ENCODE measurements around the gene ANKRD50. TPM values are rescaled to one million over a fixed set of nuclear protein-coding genes. Genes with fewer than 3 reads are reported as not detected.
A peak's percentile ranks its signal among the peaks of the same experiment; 100 is the strongest.

ANKRD50 gene
- total RNA-seq: under 1 TPM; 0.10 to 0.13 TPM

GRCh38 chr4:124712372-124713184, at the start of gene ANKRD50:
ANKRD50 (minus strand) TSS chr4:124712732; CDS start chr4:124710511, 2,221 bp downstream.
- Mint-ChIP-seq H3K4me1 (ENCODE audit: low read depth) (peaks cover 8% of the 10 kb centered on the region), H3K9me3 (ENCODE audit: insufficient read depth) (no peaks in the 10 kb centered on the region), H3K27me3 (ENCODE audit: low read depth) (peaks cover 10% of the 10 kb centered on the region), H3K36me3 (ENCODE audit: low read depth) (no peaks in the 10 kb centered on the region), H3K27ac (peak within 1 kb of the TSS; percentile 34), H3K4me3 (peak within 1 kb of the TSS; percentile 79)
- ATAC-seq (peak; percentile 84), DNase-seq (peak; percentile 67)
- CTCF ChIA-PET: no interaction called here
- POLR2A ChIA-PET: no interaction called here

- no peak for ATAC-seq
- H3K4me3 Mint-ChIP-seq: no peak overlapping the region
- CTCF ChIA-PET: no interaction called here
- no peak for DNase-seq
- no peaks in the 10 kb centered on the region for H3K36me3 Mint-ChIP-seq (ENCODE audit: low read depth)
- H3K4me1 Mint-ChIP-seq (ENCODE audit: low read depth): no peaks in the 10 kb centered on the region
- H3K9me3 Mint-ChIP-seq (ENCODE audit: insufficient read depth): no peaks in the 10 kb centered on the region
- POLR2A ChIA-PET: no interaction called here
- no peaks in the 10 kb centered on the region for H3K27me3 Mint-ChIP-seq (ENCODE audit: low read depth)
- no peak overlapping the region for H3K27ac Mint-ChIP-seq
Observed at GRCh38 chr4:124757126-124757525, 44.6 kb upstream of the ANKRD50 start.

GRCh38 chr4:124754681-124755080, 42.1 kb upstream of the ANKRD50 start:
- DNase-seq (no peak), ATAC-seq (no peak)
- Mint-ChIP-seq H3K9me3 (ENCODE audit: insufficient read depth) (no peaks in the 10 kb centered on the region), H3K4me3 (no peak overlapping the region), H3K27ac (no peak overlapping the region), H3K4me1 (ENCODE audit: low read depth) (no peaks in the 10 kb centered on the region), H3K27me3 (ENCODE audit: low read depth) (no peaks in the 10 kb centered on the region), H3K36me3 (ENCODE audit: low read depth) (no peaks in the 10 kb centered on the region)
- ChIA-PET POLR2A (no interaction called here), CTCF (no interaction called here)

GRCh38 chr4:124753941-124754581, 41.5 kb upstream of the ANKRD50 start:
- no peak overlapping the region for H3K27ac Mint-ChIP-seq
- H3K36me3 Mint-ChIP-seq (ENCODE audit: low read depth): no peaks in the 10 kb centered on the region
- POLR2A ChIA-PET: no interaction called here
- no peaks in the 10 kb centered on the region for H3K27me3 Mint-ChIP-seq (ENCODE audit: low read depth)
- H3K4me3 Mint-ChIP-seq: no peak overlapping the region
- H3K9me3 Mint-ChIP-seq (ENCODE audit: insufficient read depth): no peaks in the 10 kb centered on the region
- CTCF ChIA-PET: no interaction called here
- DNase-seq (no peak), ATAC-seq (no peak)
- H3K4me1 Mint-ChIP-seq (ENCODE audit: low read depth): no peaks in the 10 kb centered on the region

GRCh38 chr4:124749421-124749820, 36.9 kb upstream of the ANKRD50 start:
- Mint-ChIP-seq H3K9me3 (ENCODE audit: insufficient read depth) (no peaks in the 10 kb centered on the region), H3K4me1 (ENCODE audit: low read depth) (no peaks in the 10 kb centered on the region), H3K4me3 (no peak overlapping the region), H3K27me3 (ENCODE audit: low read depth) (no peaks in the 10 kb centered on the region), H3K27ac (no peak overlapping the region), H3K36me3 (ENCODE audit: low read depth) (no peaks in the 10 kb centered on the region)
- CTCF ChIA-PET: no interaction called here
- no peak for ATAC-seq
- DNase-seq: no peak
- POLR2A ChIA-PET: no interaction called here

GRCh38 chr4:124748965-124749364, 36.4 kb upstream of the ANKRD50 start:
- ChIA-PET POLR2A (no interaction called here), CTCF (no interaction called here)
- Mint-ChIP-seq H3K27me3 (ENCODE audit: low read depth) (no peaks in the 10 kb centered on the region), H3K36me3 (ENCODE audit: low read depth) (no peaks in the 10 kb centered on the region), H3K27ac (no peak overlapping the region), H3K4me1 (ENCODE audit: low read depth) (no peaks in the 10 kb centered on the region), H3K9me3 (ENCODE audit: insufficient read depth) (no peaks in the 10 kb centered on the region), H3K4me3 (no peak overlapping the region)
- no peak for DNase-seq
- no peak for ATAC-seq

GRCh38 chr4:124745985-124746801, 33.7 kb upstream of the ANKRD50 start:
- H3K4me1 Mint-ChIP-seq (ENCODE audit: low read depth): no peaks in the 10 kb centered on the region
- no peak overlapping the region for H3K27ac Mint-ChIP-seq
- DNase-seq (no peak), ATAC-seq (no peak)
- no peaks in the 10 kb centered on the region for H3K36me3 Mint-ChIP-seq (ENCODE audit: low read depth)
- POLR2A ChIA-PET: no interaction called here
- no peak overlapping the region for H3K4me3 Mint-ChIP-seq
- H3K27me3 Mint-ChIP-seq (ENCODE audit: low read depth): no peaks in the 10 kb centered on the region
- no peaks in the 10 kb centered on the region for H3K9me3 Mint-ChIP-seq (ENCODE audit: insufficient read depth)
- CTCF ChIA-PET: no interaction called here

- ChIA-PET CTCF (no interaction called here), POLR2A (no interaction called here)
- no peak overlapping the region for H3K27ac Mint-ChIP-seq
- H3K9me3 Mint-ChIP-seq (ENCODE audit: insufficient read depth): no peaks in the 10 kb centered on the region
- no peaks in the 10 kb centered on the region for H3K36me3 Mint-ChIP-seq (ENCODE audit: low read depth)
- DNase-seq (no peak), ATAC-seq (no peak)
- H3K27me3 Mint-ChIP-seq (ENCODE audit: low read depth): no peaks in the 10 kb centered on the region
- no peaks in the 10 kb centered on the region for H3K4me1 Mint-ChIP-seq (ENCODE audit: low read depth)
- no peak overlapping the region for H3K4me3 Mint-ChIP-seq
Observed at GRCh38 chr4:124743711-124744110, 31.2 kb upstream of the ANKRD50 start.

GRCh38 chr4:124740501-124740900, 28.0 kb upstream of the ANKRD50 start:
- H3K4me1 Mint-ChIP-seq (ENCODE audit: low read depth): no peaks in the 10 kb centered on the region
- H3K4me3 Mint-ChIP-seq: no peak overlapping the region
- no peak for DNase-seq
- H3K36me3 Mint-ChIP-seq (ENCODE audit: low read depth): no peaks in the 10 kb centered on the region
- no peak for ATAC-seq
- POLR2A ChIA-PET: interaction anchor here (0.7 kb wide), 1 partner anchor 11 kb away, joined by 3 read pairs; no protein-coding TSS in a partner anchor
- H3K27me3 Mint-ChIP-seq (ENCODE audit: low read depth): no peaks in the 10 kb centered on the region
- CTCF ChIA-PET: no interaction called here
- no peak overlapping the region for H3K27ac Mint-ChIP-seq
- H3K9me3 Mint-ChIP-seq (ENCODE audit: insufficient read depth): no peaks in the 10 kb centered on the region

GRCh38 chr4:124738994-124739393, 26.5 kb upstream of the ANKRD50 start:
- Mint-ChIP-seq H3K4me1 (ENCODE audit: low read depth) (no peaks in the 10 kb centered on the region), H3K9me3 (ENCODE audit: insufficient read depth) (no peaks in the 10 kb centered on the region), H3K4me3 (no peak overlapping the region), H3K27ac (no peak overlapping the region), H3K36me3 (ENCODE audit: low read depth) (no peaks in the 10 kb centered on the region), H3K27me3 (ENCODE audit: low read depth) (no peaks in the 10 kb centered on the region)
- ChIA-PET CTCF (no interaction called here), POLR2A (no interaction called here)
- DNase-seq (no peak), ATAC-seq (no peak)

- no peaks in the 10 kb centered on the region for H3K27me3 Mint-ChIP-seq (ENCODE audit: low read depth)
- H3K4me3 Mint-ChIP-seq: no peak overlapping the region
- DNase-seq (no peak), ATAC-seq (no peak)
- no peaks in the 10 kb centered on the region for H3K4me1 Mint-ChIP-seq (ENCODE audit: low read depth)
- H3K36me3 Mint-ChIP-seq (ENCODE audit: low read depth): no peaks in the 10 kb centered on the region
- H3K27ac Mint-ChIP-seq: no peak overlapping the region
- ChIA-PET POLR2A (no interaction called here), CTCF (no interaction called here)
- no peaks in the 10 kb centered on the region for H3K9me3 Mint-ChIP-seq (ENCODE audit: insufficient read depth)
Observed at GRCh38 chr4:124737619-124738018, 25.1 kb upstream of the ANKRD50 start.

GRCh38 chr4:124736526-124736925, 24.0 kb upstream of the ANKRD50 start:
- ATAC-seq (no peak), DNase-seq (no peak)
- H3K4me1 Mint-ChIP-seq (ENCODE audit: low read depth): no peaks in the 10 kb centered on the region
- H3K36me3 Mint-ChIP-seq (ENCODE audit: low read depth): no peaks in the 10 kb centered on the region
- no peaks in the 10 kb centered on the region for H3K27me3 Mint-ChIP-seq (ENCODE audit: low read depth)
- H3K9me3 Mint-ChIP-seq (ENCODE audit: insufficient read depth): no peaks in the 10 kb centered on the region
- ChIA-PET CTCF (no interaction called here), POLR2A (no interaction called here)
- H3K27ac Mint-ChIP-seq: no peak overlapping the region
- H3K4me3 Mint-ChIP-seq: no peak overlapping the region
